ENCODE results near the gene DAPL1.

DNA sequence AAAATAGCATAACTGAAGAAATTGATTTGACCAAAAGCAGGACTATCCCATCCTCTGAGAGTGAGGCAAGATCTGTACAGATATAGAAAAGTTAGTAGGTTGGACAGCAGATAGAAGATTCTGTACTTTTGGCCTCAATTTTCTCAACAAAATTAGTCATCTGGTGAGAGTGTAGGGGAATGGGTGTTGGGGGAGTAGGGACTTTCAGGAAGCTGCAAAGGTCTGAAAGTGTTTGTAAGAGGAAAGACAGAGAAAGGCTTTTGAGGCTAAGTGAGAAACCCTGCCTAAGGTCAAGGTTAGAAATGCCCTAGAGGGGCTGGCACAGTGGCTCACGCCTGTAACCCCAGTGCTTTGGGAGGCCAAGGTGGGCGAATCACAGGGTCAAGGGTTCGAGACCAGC, 40.3 kb downstream of the DAPL1 start:
- TF ChIP-seq POLR2AphosphoS5 (IDR thresholded peaks at IDR 0.05) = no peak
- TF ChIP-seq, protein P1, sequence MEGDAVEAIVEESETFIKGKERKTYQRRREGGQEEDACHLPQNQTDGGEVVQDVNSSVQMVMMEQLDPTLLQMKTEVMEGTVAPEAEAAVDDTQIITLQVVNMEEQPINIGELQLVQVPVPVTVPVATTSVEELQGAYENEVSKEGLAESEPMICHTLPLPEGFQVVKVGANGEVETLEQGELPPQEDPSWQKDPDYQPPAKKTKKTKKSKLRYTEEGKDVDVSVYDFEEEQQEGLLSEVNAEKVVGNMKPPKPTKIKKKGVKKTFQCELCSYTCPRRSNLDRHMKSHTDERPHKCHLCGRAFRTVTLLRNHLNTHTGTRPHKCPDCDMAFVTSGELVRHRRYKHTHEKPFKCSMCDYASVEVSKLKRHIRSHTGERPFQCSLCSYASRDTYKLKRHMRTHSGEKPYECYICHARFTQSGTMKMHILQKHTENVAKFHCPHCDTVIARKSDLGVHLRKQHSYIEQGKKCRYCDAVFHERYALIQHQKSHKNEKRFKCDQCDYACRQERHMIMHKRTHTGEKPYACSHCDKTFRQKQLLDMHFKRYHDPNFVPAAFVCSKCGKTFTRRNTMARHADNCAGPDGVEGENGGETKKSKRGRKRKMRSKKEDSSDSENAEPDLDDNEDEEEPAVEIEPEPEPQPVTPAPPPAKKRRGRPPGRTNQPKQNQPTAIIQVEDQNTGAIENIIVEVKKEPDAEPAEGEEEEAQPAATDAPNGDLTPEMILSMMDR (IDR thresholded peaks at IDR 0.05; ENCODE audit: poor library complexity, severe bottlenecking) = no peak
- TF ChIP-seq EZH2 (IDR thresholded peaks at IDR 0.05; ENCODE audit: borderline replicate concordance, insufficient read depth, low read length, poor library complexity, severe bottlenecking) = no peak
